ENCODE data around the gene MIPOL1.

The MIPOL1 gene

GRCh38 chr14:37590428-37591139 lies 392.8 kb downstream of the MIPOL1 start:
- DNase-seq: no peak

DNA sequence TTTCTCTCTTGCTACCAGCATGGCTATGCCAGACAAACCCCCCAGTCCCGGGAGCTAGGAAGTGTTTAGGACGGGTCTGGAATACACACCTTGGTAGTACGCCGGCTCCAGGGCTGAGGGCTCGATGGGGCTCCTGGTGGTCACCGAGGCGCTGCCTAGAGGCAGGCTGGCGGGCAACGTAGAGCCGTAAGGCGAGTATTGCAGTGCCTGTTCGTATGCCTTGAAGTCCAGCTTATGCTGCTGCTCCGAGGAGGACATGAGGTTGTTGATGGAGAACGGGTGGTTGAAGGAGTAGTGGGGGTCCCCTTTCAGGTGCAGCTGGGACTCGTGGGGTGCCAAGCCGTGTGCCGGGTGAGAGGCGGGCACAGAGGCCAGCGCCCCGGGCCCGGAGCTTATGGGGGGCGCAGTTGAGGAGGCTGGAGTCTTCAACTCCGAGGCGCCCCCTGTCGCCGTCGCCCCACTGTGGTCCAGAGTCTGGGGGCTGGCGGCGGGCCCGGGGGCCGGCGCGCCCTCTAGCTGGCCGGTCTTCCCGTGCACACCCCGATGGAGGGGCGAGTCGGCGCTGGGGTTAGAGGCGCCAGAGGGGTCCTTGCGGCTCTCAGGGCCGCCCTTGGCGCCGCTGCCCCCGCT lies 393.7 kb downstream of the MIPOL1 start:
- peak; percentile 46 for DNase-seq

- no peak for DNase-seq
These were observed 394.3 kb downstream of the MIPOL1 start for GRCh38 chr14:37591941-37592481.

- no peak for DNase-seq
These were observed 395.0 kb downstream of the MIPOL1 start for GRCh38 chr14:37592482-37593408.

DNA sequence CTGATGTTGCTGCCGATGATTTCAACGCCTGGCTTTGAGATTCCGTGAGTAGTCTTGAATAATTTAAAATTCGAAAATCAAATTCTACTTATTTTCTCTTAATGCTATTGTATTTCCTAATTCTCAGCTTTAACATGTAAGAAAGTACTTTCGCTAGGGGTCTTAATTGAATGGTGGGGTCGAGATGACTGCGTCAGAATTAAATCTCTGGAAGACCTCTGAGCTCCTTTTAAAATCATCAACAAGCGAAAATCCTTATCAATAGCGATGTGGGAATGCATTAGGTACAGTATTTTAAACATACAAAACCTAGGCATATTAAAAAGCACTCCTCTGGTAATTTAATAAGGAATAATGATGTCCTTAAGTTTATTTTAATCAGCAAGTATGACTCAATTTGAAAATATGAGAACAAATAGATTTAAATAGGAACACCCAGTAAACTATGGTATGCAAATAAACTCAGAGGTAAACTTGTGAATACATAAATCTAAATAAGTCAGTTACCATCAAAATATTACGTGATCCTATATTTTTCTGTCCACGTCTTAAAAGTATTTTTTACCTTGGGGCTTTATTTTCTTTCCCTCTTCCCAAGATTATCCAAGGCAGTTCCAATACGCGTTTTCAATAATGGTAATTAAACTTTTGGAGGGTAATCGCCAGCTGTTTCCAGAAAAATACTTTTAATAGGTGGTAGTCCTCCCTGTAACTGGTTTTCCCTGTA lies 395.9 kb downstream of the MIPOL1 start:
- no peak for DNase-seq

GRCh38 chr14:37594238-37594970 lies 396.7 kb downstream of the MIPOL1 start:
- peak; percentile 63 for DNase-seq

DNA sequence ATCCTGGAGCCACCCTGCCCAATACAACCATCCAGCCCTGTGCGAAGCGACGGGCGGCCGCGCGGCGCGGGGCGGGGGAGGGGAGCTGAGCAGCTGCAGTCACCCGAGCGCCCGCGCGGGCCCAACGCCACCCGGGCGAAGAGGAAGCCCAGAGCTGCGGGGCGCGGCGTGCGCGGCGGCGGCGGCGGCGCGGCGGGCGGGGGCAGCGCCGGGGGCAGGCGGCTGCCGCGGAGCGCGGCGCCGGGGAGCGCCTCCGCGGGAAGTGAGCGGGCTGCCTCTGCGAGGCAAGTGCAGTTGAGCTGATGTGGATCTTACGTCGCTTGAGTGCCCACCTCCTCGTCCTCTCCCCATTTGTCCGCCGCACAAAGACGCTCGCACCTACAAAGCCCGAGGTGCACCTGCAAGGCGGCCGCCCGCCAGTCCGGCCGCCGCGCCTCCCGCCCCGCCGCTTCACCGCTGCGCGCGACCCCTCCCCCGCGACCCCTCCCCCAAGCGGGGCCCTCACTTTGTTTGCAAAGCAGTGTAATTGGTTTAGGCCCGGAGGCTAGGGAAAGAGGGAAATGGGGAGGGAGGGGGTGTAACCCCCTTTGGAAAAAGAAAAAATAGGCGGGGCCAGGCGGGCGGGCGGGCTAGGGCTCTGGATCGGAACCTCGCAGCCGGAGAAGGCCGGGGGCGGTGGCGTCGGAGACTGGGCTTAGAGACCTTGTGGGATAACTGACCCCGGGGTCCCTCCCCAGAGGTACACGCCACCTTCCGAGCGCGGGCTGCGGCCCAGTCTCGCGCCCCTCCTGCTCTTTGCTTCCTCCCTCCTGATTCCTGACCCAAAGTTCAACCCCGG lies 397.5 kb downstream of the MIPOL1 start, which contains the start of the genes FOXA1 and TTC6:
Gene FOXA1, minus strand, starts transcription at position 279 of the 838 bp plus-strand sequence. Its CDS starts 277 bp downstream, at position 2.
Gene TTC6, plus strand, starts transcription at position 659 of the 838 bp plus-strand sequence. CDS start 26,436 bp downstream, outside the sequence.
- peak; percentile 94 for DNase-seq

GRCh38 chr14:37595809-37596621 lies 398.3 kb downstream of the MIPOL1 start:
- DNase-seq: peak; percentile 94

GRCh38 chr14:37596790-37597472 lies 399.2 kb downstream of the MIPOL1 start:
- no peak for DNase-seq

GRCh38 chr14:37597538-37597913 lies 399.8 kb downstream of the MIPOL1 start:
- DNase-seq: no peak

GRCh38 chr14:37597914-37598746 lies 400.4 kb downstream of the MIPOL1 start:
- no peak for DNase-seq

DNA sequence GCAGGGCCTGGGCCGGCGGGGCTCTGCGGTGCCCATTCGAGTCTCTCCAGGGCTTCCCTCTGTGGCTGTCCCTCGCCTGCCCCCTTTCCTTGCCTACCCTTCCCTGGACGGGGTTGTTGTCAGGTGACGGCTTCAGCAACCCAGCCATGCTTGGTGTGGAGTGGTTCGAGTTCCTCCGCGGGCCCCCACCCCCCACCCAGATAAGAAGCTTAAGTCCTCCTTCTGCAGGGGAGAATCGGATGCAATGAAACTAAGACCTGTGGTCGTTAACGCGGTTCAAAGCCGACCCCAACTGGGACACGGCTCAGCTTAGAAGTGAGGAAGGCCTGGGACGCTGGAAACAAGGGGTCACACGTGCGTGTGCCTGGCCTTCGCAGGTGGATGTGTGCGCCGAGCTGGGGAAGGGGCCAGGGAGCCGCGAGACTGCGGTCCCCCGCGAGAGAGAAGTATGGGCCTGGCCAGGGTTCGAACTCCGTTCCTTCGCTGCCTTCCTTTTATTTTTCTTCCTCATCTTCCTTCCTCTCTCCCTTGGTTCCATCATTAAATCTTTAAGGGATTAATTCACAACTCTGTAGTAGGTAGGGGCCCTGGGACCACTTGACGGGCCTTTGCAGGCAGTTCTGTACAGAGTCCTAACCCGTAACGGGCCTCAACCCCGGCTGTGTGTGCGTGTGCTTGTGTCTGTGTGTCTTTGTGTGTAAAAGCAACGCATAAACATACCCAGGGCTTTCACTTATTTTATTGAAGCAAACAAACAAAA lies 401.2 kb downstream of the MIPOL1 start:
- DNase-seq: no peak

DNA sequence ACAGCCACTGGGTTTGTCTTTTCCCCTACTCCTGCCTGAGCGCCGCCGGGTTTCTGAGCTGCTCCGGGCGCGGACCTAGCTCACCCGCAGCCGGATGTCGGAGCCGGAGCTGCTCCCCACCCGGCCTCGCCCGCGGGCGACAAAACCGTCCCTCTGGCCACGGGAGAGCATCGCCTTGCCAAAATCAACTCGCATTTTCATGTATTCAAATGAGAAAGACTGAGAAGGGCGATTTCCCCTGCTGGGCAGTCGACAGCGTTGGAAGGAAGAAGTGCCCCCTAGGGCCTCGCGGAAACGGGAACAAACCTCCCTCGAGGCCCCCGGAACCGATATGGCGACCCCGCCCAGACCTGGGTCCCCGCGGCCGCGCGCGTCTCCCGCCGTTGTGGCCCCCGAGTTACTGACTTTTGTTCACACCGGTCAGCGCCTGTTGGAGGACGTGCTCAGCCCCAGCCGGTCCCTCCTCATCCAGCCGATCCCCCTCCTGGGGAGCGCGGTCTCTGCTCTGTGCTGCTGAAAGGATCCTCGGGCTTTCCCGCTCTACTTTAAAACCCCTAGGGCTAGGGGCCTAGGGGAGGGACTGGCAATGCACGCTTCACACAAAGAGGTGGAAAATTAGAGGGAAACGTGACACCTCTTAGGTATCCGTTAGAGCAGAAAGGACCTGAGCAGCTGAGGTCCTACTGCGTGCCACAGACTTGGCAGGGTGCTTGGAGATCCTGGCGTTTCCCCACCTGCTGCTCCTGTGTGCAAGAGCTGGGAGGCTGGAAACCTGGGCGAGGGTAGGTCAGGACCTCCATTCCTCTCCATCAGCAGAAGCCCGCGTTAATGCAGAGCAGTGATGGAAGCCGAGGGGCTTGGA lies 402.0 kb downstream of the MIPOL1 start:
- no peak for DNase-seq

GRCh38 chr14:37600880-37601741 lies 403.4 kb downstream of the MIPOL1 start:
- no peak for DNase-seq

GRCh38 chr14:37601865-37602264 lies 404.1 kb downstream of the MIPOL1 start:
- DNase-seq: no peak
